GM18951 (cell line): ENCODE results near the gene ADM2.

Experiments
- POLR2A ChIP-seq: IDR thresholded peaks from 4 replicates; pipeline ENCODE4 v1.6.1; 2011; ENCODE audit warnings: mild to moderate bottlenecking; ENCODE audit not compliant: insufficient read length, insufficient read depth; ENCODE audit errors: extremely low read depth
- in situ Hi-C: fragments of 300-500 bp; cut with MboI; formaldehyde crosslinking; loops from one replicate; pipeline ENCODE4 v1.12.0; 2022; ENCODE audit warnings: low sequenced_read_pairs, mixed read lengths, inconsistent platforms; ENCODE audit not compliant: unreplicated experiment

ADM2 gene

GRCh38 chr22:50439871-50440331 is 41.4 kb upstream of the ADM2 start:
- TF ChIP-seq POLR2A = no peak
- in situ Hi-C loops = no loop called here

GRCh38 chr22:50440544-50441249 is 40.6 kb upstream of the ADM2 start:
- TF ChIP-seq POLR2A = no peak
- in situ Hi-C loops = no loop called here

- no peak for TF ChIP-seq POLR2A
- in situ Hi-C loops = no loop called here
Measured at GRCh38 chr22:50441428-50441993, 39.8 kb upstream of the ADM2 start.

- TF ChIP-seq POLR2A = no peak
- in situ Hi-C loops = no loop called here
Measured at GRCh38 chr22:50443197-50443596, 38.1 kb upstream of the ADM2 start.

- in situ Hi-C loops = no loop called here
- TF ChIP-seq POLR2A = peak; percentile 14
Measured at GRCh38 chr22:50443801-50444625, 37.3 kb upstream of the ADM2 start.

GRCh38 chr22:50444663-50445062 is 36.7 kb upstream of the ADM2 start:
- TF ChIP-seq POLR2A = no peak
- in situ Hi-C loops = no loop called here

GRCh38 chr22:50445071-50445879 is 36.1 kb upstream of the ADM2 start:
- TF ChIP-seq POLR2A = peak; percentile 15
- in situ Hi-C loops = no loop called here

GRCh38 chr22:50445880-50446707 is 35.2 kb upstream of the ADM2 start:
- in situ Hi-C loops = no loop called here
- TF ChIP-seq POLR2A = peak; percentile 5

GRCh38 chr22:50446708-50447575 is 34.4 kb upstream of the ADM2 start:
- TF ChIP-seq POLR2A = no peak
- in situ Hi-C loops = no loop called here

GRCh38 chr22:50447576-50448551 is 33.5 kb upstream of the ADM2 start:
- in situ Hi-C loops = no loop called here
- TF ChIP-seq POLR2A = no peak
